NT2/D1 (cell line): ENCODE measurements around the gene MAP3K9.
"Not testable (repeated sequence)": the region's sequence is repeated elsewhere in the genome, so short reads cannot be mapped to it uniquely, and the experiment has no call there.

Experiments
- YY1 ChIP-seq: IDR thresholded peaks from 2 replicates; pipeline ENCODE4 v1.6.1; 2011; ENCODE audit not compliant: insufficient read length, insufficient read depth
- ZNF274 ChIP-seq: IDR thresholded peaks from 2 replicates; pipeline ENCODE4 v1.6.1; 2011; ENCODE audit warnings: mild to moderate bottlenecking, low read depth, low read length

DNA sequence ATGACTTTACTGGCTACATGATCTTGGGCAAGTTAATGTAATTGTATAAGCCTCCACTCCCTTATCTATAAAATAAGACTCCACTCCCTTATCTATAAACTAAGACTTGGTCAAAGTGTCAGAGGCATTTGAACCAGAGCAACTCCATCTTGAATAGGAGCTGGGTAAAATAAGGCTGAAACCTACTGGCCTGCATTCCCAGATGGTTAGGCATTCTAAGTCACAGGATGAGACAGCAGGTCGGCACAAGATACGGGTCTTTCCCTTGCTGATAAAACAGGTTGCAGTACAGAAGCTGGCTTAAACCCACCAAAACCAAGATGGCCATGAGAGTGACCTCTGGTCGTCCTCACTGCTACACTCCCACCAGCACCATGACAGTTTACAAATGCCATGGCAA, 44.3 kb upstream of the MAP3K9 start:
- not testable (repeated sequence) for TF ChIP-seq ZNF274, YY1
